Nephron (organoid): ENCODE measurements around the gene ZIC3.

Experiments used
- H3K27ac Mint-ChIP-seq, 3 experiments: 2 replicates each; pipeline ENCODE4 v1.8.0; 2020; ENCODE audit warnings: mixed read lengths in 3 of 3, mild to moderate bottlenecking in 2 of 3, moderate library complexity in 1 of 3
- H3K27me3 Mint-ChIP-seq: 2 replicates; pipeline ENCODE4 v1.8.0; 2021; ENCODE audit warnings: low read depth, mild to moderate bottlenecking, moderate library complexity, mixed read lengths
- H3K36me3 Mint-ChIP-seq: 2 replicates; pipeline ENCODE4 v1.8.0; 2020; ENCODE audit warnings: low read depth, mixed read lengths
- H3K4me1 Mint-ChIP-seq: 2 replicates; pipeline ENCODE4 v1.8.0; 2020; ENCODE audit warnings: mixed read lengths
- H3K4me3 Mint-ChIP-seq, 3 experiments: 2 replicates each; pipeline ENCODE4 v1.8.0; 2020; ENCODE audit warnings: mild to moderate bottlenecking in 3 of 3, mixed read lengths in 3 of 3, moderate library complexity in 2 of 3
- H3K9me3 Mint-ChIP-seq: 2 replicates; pipeline ENCODE4 v1.8.0; 2020; ENCODE audit warnings: mixed read lengths
- TF ChIP-seq, protein P1 (sequence below), 3 experiments: fragments of 200-600 bp; sonication (generic); IDR thresholded peaks; one replicate each; pipeline ENCODE4 v1.5.0; 2021; ENCODE audit warnings: antibody characterized with exemption in 3 of 3; ENCODE audit not compliant: unreplicated experiment in 3 of 3

Gene ZIC3

GRCh38 chrX:137565921-137566745 lies at the start of gene ZIC3:
Gene ZIC3, plus strand, starts transcription at chrX:137566127. Its CDS starts 565 bp downstream, at chrX:137566692.
- peaks cover 9% of the 10 kb centered on the region for H3K9me3 Mint-ChIP-seq
- H3K4me1 Mint-ChIP-seq: peaks cover 9% of the 10 kb centered on the region
- TF ChIP-seq, protein P1, sequence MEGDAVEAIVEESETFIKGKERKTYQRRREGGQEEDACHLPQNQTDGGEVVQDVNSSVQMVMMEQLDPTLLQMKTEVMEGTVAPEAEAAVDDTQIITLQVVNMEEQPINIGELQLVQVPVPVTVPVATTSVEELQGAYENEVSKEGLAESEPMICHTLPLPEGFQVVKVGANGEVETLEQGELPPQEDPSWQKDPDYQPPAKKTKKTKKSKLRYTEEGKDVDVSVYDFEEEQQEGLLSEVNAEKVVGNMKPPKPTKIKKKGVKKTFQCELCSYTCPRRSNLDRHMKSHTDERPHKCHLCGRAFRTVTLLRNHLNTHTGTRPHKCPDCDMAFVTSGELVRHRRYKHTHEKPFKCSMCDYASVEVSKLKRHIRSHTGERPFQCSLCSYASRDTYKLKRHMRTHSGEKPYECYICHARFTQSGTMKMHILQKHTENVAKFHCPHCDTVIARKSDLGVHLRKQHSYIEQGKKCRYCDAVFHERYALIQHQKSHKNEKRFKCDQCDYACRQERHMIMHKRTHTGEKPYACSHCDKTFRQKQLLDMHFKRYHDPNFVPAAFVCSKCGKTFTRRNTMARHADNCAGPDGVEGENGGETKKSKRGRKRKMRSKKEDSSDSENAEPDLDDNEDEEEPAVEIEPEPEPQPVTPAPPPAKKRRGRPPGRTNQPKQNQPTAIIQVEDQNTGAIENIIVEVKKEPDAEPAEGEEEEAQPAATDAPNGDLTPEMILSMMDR (IDR thresholded peaks at IDR 0.05; ENCODE audit: unreplicated experiment in 3 of 3): no peak
- H3K27me3 Mint-ChIP-seq: peaks cover 98% of the 10 kb centered on the region
- H3K27ac Mint-ChIP-seq: peak within 1 kb of the TSS in 2 of 3 experiments; percentile 3 to 57
- peak within 1 kb of the TSS; percentile 80 to 89 (median 88) for H3K4me3 Mint-ChIP-seq
- H3K36me3 Mint-ChIP-seq: no peaks in the 10 kb centered on the region

- H3K4me3 Mint-ChIP-seq: no peak overlapping the region
- TF ChIP-seq, protein P1 (IDR thresholded peaks at IDR 0.05; ENCODE audit: unreplicated experiment in 3 of 3): no peak
- H3K9me3 Mint-ChIP-seq: no peaks in the 10 kb centered on the region
- no peaks in the 10 kb centered on the region for H3K36me3 Mint-ChIP-seq
- no peaks in the 10 kb centered on the region for H3K4me1 Mint-ChIP-seq
- H3K27ac Mint-ChIP-seq: no peak overlapping the region
- H3K27me3 Mint-ChIP-seq: peaks cover 4% of the 10 kb centered on the region
Observed at GRCh38 chrX:137519459-137519858, 46.5 kb upstream of the ZIC3 start.

DNA sequence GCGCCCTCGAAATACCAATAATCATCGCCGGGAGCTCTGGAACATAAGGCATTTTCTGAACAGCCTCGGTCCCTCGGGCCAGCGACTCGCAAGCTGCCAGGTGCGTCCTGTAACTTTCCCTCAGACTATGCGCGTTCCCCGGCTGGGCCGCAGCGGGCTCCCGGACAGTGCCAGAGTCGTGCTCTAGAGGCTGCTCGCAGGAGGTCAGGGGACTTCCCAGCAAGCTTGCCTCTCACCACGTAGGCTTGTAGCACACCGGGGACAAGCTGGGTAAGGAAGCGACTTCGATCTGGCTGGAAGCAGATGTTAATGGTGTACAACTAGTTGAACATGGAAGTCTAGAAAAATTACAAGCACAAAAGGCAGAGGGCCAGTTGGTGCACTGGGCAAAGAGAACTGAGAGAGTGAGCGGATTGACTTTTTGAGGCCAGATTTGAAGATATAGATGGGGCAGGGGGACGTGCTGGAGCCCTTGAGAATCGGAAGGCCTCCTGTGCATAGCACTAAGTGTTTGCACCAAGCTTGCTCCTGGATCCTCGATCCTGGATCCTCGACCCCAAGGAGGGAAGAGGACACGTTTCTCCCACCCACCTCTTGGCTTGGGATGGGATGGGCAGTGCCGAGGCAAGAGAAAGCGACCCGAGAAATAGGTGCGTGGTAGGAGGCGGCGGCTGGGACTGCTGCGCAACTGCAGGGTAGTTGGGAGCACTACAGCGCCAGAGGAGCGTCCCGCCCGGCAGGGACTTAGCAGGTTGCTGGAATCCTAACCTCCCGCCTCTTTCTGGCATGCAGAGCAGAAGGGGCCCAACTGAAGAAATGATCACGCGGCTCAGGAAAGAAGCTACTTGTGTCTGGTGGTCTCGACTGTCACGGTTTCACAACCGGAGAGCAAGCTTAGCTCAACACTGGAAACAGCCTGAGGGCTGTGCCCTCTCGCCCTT lies 19.9 kb upstream of the ZIC3 start:
- H3K4me3 Mint-ChIP-seq: no peak overlapping the region
- peaks cover 5% of the 10 kb centered on the region for H3K4me1 Mint-ChIP-seq
- peaks cover 16% of the 10 kb centered on the region for H3K9me3 Mint-ChIP-seq
- TF ChIP-seq, protein P1 (IDR thresholded peaks at IDR 0.05; ENCODE audit: unreplicated experiment in 3 of 3): no peak
- no peaks in the 10 kb centered on the region for H3K36me3 Mint-ChIP-seq
- no peak overlapping the region for H3K27ac Mint-ChIP-seq
- H3K27me3 Mint-ChIP-seq: peaks cover 86% of the 10 kb centered on the region

DNA sequence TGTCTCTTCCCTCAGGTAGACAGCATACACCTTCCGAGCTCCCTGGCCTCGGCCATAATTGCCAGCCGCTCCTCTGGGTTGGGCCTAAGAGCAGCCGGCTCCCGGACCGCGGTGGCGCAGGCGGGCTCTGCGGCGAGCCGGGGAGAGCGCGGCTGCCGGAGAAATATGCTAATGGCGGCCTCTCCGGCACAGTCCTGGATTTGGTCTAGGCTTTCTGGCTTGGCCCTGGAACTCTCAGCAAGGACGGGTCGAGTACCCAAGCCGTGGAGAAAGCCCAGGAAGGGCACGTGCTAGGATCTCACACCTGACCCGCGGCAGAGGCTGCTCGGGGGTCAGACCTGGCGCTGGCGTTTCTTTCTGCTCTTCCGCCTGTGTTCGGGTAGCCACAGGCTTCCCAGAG lies 18.6 kb upstream of the ZIC3 start:
- H3K4me3 Mint-ChIP-seq: peak overlapping the region in 1 of 3 experiments; percentile 21
- H3K36me3 Mint-ChIP-seq: no peaks in the 10 kb centered on the region
- peaks cover 5% of the 10 kb centered on the region for H3K4me1 Mint-ChIP-seq
- H3K9me3 Mint-ChIP-seq: peaks cover 22% of the 10 kb centered on the region
- TF ChIP-seq, protein P1 (IDR thresholded peaks at IDR 0.05; ENCODE audit: unreplicated experiment in 3 of 3): no peak
- no peak overlapping the region for H3K27ac Mint-ChIP-seq
- peaks cover 93% of the 10 kb centered on the region for H3K27me3 Mint-ChIP-seq

- Mint-ChIP-seq H3K9me3 (peaks cover 22% of the 10 kb centered on the region), H3K4me3 (peak overlapping the region in 1 of 3 experiments; percentile 29), H3K36me3 (no peaks in the 10 kb centered on the region), H3K27ac (no peak overlapping the region), H3K27me3 (peaks cover 96% of the 10 kb centered on the region), H3K4me1 (peaks cover 5% of the 10 kb centered on the region)
- TF ChIP-seq, protein P1 (IDR thresholded peaks at IDR 0.05; ENCODE audit: unreplicated experiment in 3 of 3): no peak
Observed at GRCh38 chrX:137548261-137548660, 17.7 kb upstream of the ZIC3 start.
